K562 (cell line): Measurements from ENCODE around the gene BOD1L2. TPM values are rescaled to one million over a fixed set of nuclear protein-coding genes. Genes with fewer than 3 reads are reported as not detected.

Source experiments
- ATAC-seq: fragments of 200-7000 bp; cut with Tn5 transposase; 3 replicates; pipeline ENCODE4 v1.9.1; 2020; ENCODE audit warnings: moderate library complexity
- BruUV-seq: library from RNA; stranded (reverse); fragments of 400-500 nt; replicated peaks from 2 replicates; lab custom pipeline; 2021; lab: Mats Ljungman, UMichigan
- CTCF ChIA-PET: fragments of 300-600 bp; formaldehyde crosslinking; extraction: SDS; loops from one replicate; lab custom pipeline; 2021; ENCODE audit warnings: low intra/inter-chr PET ratio; lab: Yijun Ruan, JAX
- POLR2A ChIA-PET: fragments of 300-600, 350-650 bp; sonication (Branson Sonifier 250); formaldehyde crosslinking; extraction: SDS; loops from one replicate; lab custom pipeline; 2021; ENCODE audit warnings: antibody characterized with exemption, inconsistent platforms; lab: Yijun Ruan, JAX
- DNase-seq, 4 experiments: peaks; one replicate each; pipeline versions ENCODE4 v3.0.0 to v3.0.0-alpha.2; 2011 to 2018; ENCODE audit warnings: low spot score in 3 of 4, mixed read lengths in 3 of 4; ENCODE audit errors: extremely low read depth in 1 of 4
- FAIRE-seq: peaks from 2 replicates; lab custom pipeline; 2011; peaks lifted over from hg19 to GRCh38; lab: Jason Lieb, UNC
- H2AFZ ChIP-seq: 2 replicates; pipeline ENCODE4 v1.6.0; 2011; ENCODE audit warnings: low read depth, low read length, control low read depth, inconsistent platforms
- H3K27ac ChIP-seq: fragments of 200-600 bp; 3 replicates; pipeline ENCODE4 v1.8.0; 2011; ENCODE audit warnings: low read depth, mild to moderate bottlenecking, control low read depth, inconsistent platforms, low read length, moderate library complexity, mixed read lengths; ENCODE audit errors: extremely low read depth
- H3K27me3 ChIP-seq, 2 experiments: fragments of 300-600 bp in 1 of 2; 2 replicates in 1 of 2; 3 replicates in 1 of 2; pipeline versions ENCODE4 v1.6.0 to v1.8.0; 2011; ENCODE audit warnings: inconsistent platforms in 2 of 2, low read length in 2 of 2, mild to moderate bottlenecking in 1 of 2, mixed read lengths in 1 of 2, moderate library complexity in 1 of 2; ENCODE audit not compliant: control insufficient read depth in 2 of 2, insufficient read depth in 2 of 2
- H3K36me3 ChIP-seq: fragments of 300-600 bp; 3 replicates; pipeline ENCODE4 v1.8.0; 2011; ENCODE audit warnings: mild to moderate bottlenecking, low read length, inconsistent platforms; ENCODE audit not compliant: control insufficient read depth, insufficient read depth
- H3K4me1 ChIP-seq, 2 experiments: fragments of 200-600 bp in 1 of 2; replicated peaks in 1 of 2; 2 replicates in 1 of 2; 3 replicates in 1 of 2; pipeline versions ENCODE4 v1.5.1 to v1.8.0; 2011; ENCODE audit warnings: inconsistent platforms in 2 of 2, low read length in 2 of 2, mild to moderate bottlenecking in 1 of 2, mixed read lengths in 1 of 2, moderate library complexity in 1 of 2; ENCODE audit not compliant: control insufficient read depth in 2 of 2, insufficient read depth in 2 of 2
- H3K4me2 ChIP-seq: 2 replicates; pipeline ENCODE4 v1.6.1; 2011; ENCODE audit warnings: low read length, control low read depth, inconsistent platforms, mixed read lengths; ENCODE audit not compliant: insufficient read depth
- H3K4me3 ChIP-seq: fragments of 200-600 bp; sonication (generic), shearing (Covaris generic); 2 replicates; pipeline ENCODE4 v1.5.1; 2016; ENCODE audit warnings: control low read depth, inconsistent platforms
- H3K79me2 ChIP-seq: fragments of 200-600 bp; 3 replicates; pipeline ENCODE4 v1.8.0; 2011; ENCODE audit warnings: low read length, inconsistent platforms; ENCODE audit not compliant: control insufficient read depth, insufficient read depth
- H3K9ac ChIP-seq, 2 experiments: 2 replicates each; pipeline versions ENCODE4 v1.6.0 to v1.6.1; 2011; ENCODE audit warnings: low read depth in 2 of 2, low read length in 2 of 2, control low read depth in 1 of 2, inconsistent platforms in 1 of 2, mild to moderate bottlenecking in 1 of 2, mixed read lengths in 1 of 2; ENCODE audit not compliant: insufficient read depth in 1 of 2
- H3K9me1 ChIP-seq: one replicate; pipeline ENCODE4 v1.6.0; 2011; ENCODE audit warnings: inconsistent platforms, mild to moderate bottlenecking, low read length, moderate library complexity; ENCODE audit not compliant: control insufficient read depth, insufficient read depth
- H3K9me3 ChIP-seq: replicated peaks from 2 replicates; pipeline ENCODE4 v1.5.1; 2011; ENCODE audit warnings: low read depth, low read length, inconsistent platforms; ENCODE audit not compliant: control insufficient read depth, insufficient read depth
- H4K20me1 ChIP-seq: replicated peaks from 2 replicates; pipeline ENCODE4 v1.6.1; 2011; ENCODE audit warnings: low read length, inconsistent platforms, mixed read lengths; ENCODE audit not compliant: control insufficient read depth, insufficient read depth
- ARID2 ChIP-seq: fragments of 450-650 bp; IDR thresholded peaks from 2 replicates; pipeline ENCODE4 v1.6.1; 2017; ENCODE audit warnings: antibody characterized with exemption, mild to moderate bottlenecking
- CHD4 ChIP-seq: fragments of 200-600 bp; sonication (generic); IDR thresholded peaks from 3 replicates; pipeline ENCODE4 v1.6.1; 2012; ENCODE audit warnings: low read depth, mild to moderate bottlenecking, mixed read lengths, low read length, inconsistent platforms; ENCODE audit not compliant: insufficient read depth, insufficient replicate concordance, poor library complexity, severe bottlenecking
- CREBBP ChIP-seq: IDR thresholded peaks from one replicate; pipeline ENCODE4 v1.6.1; 2012; ENCODE audit warnings: low read depth, mild to moderate bottlenecking, control low read depth, inconsistent platforms, low read length
- CTBP1 ChIP-seq: fragments of 450-650 bp; IDR thresholded peaks from 2 replicates; pipeline ENCODE4 v1.6.1; 2016; ENCODE audit warnings: borderline replicate concordance
- MTA2 ChIP-seq: fragments of 450-650 bp; IDR thresholded peaks from 2 replicates; pipeline ENCODE4 v1.6.1; 2016; ENCODE audit warnings: low read depth
- MYBL2 ChIP-seq, 2 experiments: fragments of 450-650 bp in 1 of 2; sonication (generic) in 1 of 2; formaldehyde crosslinking in 1 of 2; IDR thresholded peaks; 2 replicates each; pipeline versions ENCODE4 v1.6.1 to v1.8.1; 2017 to 2022; ENCODE audit warnings: borderline replicate concordance in 1 of 2, inconsistent platforms in 1 of 2, low read depth in 1 of 2, mild to moderate bottlenecking in 1 of 2, missing genetic modification reagents in 1 of 2, moderate library complexity in 1 of 2
- NBN ChIP-seq: fragments of 450-650 bp; IDR thresholded peaks from 2 replicates; pipeline ENCODE4 v1.6.1; 2016; ENCODE audit warnings: low read depth, mild to moderate bottlenecking
- NR2C2 ChIP-seq, 2 experiments: fragments of 200-800 bp in 1 of 2; sonication (Bioruptor generic) in 1 of 2; sonication (generic) in 1 of 2; formaldehyde crosslinking in 1 of 2; IDR thresholded peaks; 2 replicates each; pipeline versions ENCODE4 v1.6.1 to v1.8.0; 2016 to 2022; ENCODE audit warnings: mild to moderate bottlenecking in 1 of 2, missing compliant biosample characterization in 1 of 2, missing genetic modification characterization in 1 of 2, missing genetic modification reagents in 1 of 2
- RBFOX2 ChIP-seq: fragments of 200-400 bp; formaldehyde crosslinking; IDR thresholded peaks from 2 replicates; pipeline ENCODE4 v1.6.1; 2017; ENCODE audit warnings: low read depth, mild to moderate bottlenecking, low read length, moderate library complexity
- SMAD2 ChIP-seq: fragments of 150-350 bp; IDR thresholded peaks from 2 replicates; pipeline ENCODE4 v1.6.1; 2014; ENCODE audit warnings: low read depth, mild to moderate bottlenecking, low read length
- SNIP1 ChIP-seq: fragments of 450-650 bp; IDR thresholded peaks from 2 replicates; pipeline ENCODE4 v1.7.1; 2017; ENCODE audit warnings: low read depth, mild to moderate bottlenecking
- SRSF1 ChIP-seq: fragments of 200-400 bp; formaldehyde crosslinking; IDR thresholded peaks from 2 replicates; pipeline ENCODE4 v1.6.1; 2017; ENCODE audit warnings: mild to moderate bottlenecking, low read depth, low read length, moderate library complexity
- TRIM28 ChIP-seq: fragments of 450-650 bp; IDR thresholded peaks from 2 replicates; pipeline ENCODE4 v1.6.1; 2017
- WHSC1 ChIP-seq: IDR thresholded peaks from one replicate; pipeline ENCODE4 v1.6.1; 2012; ENCODE audit warnings: low read length, control low read depth, inconsistent platforms
- ZNF174 ChIP-seq: fragments of 250-450 bp; sonication (Bioruptor Pico); IDR thresholded peaks from 2 replicates; pipeline ENCODE4 v1.4.0; 2020; ENCODE audit warnings: mild to moderate bottlenecking
- WGBS: fragments of 100-300 bp; shearing (Covaris generic); methylation state at CpG from one replicate; pipeline ENCODE4 v1.1.6; 2016; ENCODE audit warnings: low coverage, mixed read lengths; ENCODE audit not compliant: insufficient coverage; ENCODE audit errors: missing lambda C conversion rate; 5-methylcytosine and 5-hydroxymethylcytosine counted together
- in situ Hi-C: fragments of 300-500 bp; cut with MboI; formaldehyde crosslinking; loops from 4 replicates; pipeline ENCODE4 v1.15.0; 2018; ENCODE audit warnings: inconsistent platforms, mixed read lengths
- intact Hi-C: fragments of 100-400 bp; cut with micrococcal nuclease; formaldehyde crosslinking; loops from 2 replicates; pipeline ENCODE4 v1.14.2; 2022
- polyA plus RNA-seq, 8 experiments: library from polyadenylated mRNA; depleted of rRNA in 4 of 8; stranded (reverse) in 5 of 8; unstranded in 3 of 8; fragments of >200 nt; fragmentation: Nextera tagmentation in 2 of 8; fragmentation: Illumina TruSeq in 1 of 8; extraction: Ambion mirVana in 2 of 8; extraction: Trizol in 1 of 8; gene quantifications; 2 replicates each; pipeline versions ENCODE4 v1.2.1 to v1.2.3, GENCODE V29; 2011 to 2014; ENCODE audit warnings: inconsistent platforms in 1 of 8, missing spikeins in 1 of 8
- total RNA-seq, 7 experiments: library from RNA; depleted of rRNA in 6 of 7; stranded (reverse); fragments of >200 nt in 6 of 7; fragmentation: Illumina TruSeq in 2 of 7; extraction: Trizol in 2 of 7; gene quantifications; 2 replicates each; pipeline versions ENCODE4 v1.2.1 to v1.2.3, GENCODE V29; 2011 to 2021; ENCODE audit warnings: low replicate concordance in 1 of 7
- TF ChIP-seq, protein P1 (sequence below): IDR thresholded peaks from 2 replicates; pipeline ENCODE4 v1.6.1; 2012; ENCODE audit warnings: low read depth, low read length, improper control_type of control experiment, borderline replicate concordance

The BOD1L2 gene
- total and polyA plus RNA-seq, 9 of the 15 experiments (the other 6 are each of a cell fraction or from before 2014, with no cell fraction given) = 0.03 TPM; not detected in 8

DNA sequence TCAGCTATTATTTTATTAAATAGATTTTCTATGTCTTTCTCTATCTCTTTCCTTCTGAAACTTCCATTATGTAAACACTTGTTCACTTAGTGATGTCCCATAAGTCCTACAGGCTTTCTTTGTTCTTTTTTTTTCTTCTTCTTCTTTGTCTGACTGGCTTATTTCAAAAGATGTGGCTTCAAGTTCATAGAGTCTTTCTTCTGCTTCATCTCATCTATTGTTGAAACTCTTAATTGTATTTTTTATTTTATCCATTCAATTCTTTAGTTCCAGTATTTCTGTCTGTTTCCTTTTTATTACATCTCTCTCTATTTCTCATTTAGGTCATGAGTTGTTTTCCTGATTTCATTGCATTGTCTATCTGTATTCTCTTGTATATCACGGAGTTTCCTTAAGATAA, 38.5 kb downstream of the BOD1L2 start:
- WGBS = 0% methylated on average over 1 of the region's 1 CpG

DNA sequence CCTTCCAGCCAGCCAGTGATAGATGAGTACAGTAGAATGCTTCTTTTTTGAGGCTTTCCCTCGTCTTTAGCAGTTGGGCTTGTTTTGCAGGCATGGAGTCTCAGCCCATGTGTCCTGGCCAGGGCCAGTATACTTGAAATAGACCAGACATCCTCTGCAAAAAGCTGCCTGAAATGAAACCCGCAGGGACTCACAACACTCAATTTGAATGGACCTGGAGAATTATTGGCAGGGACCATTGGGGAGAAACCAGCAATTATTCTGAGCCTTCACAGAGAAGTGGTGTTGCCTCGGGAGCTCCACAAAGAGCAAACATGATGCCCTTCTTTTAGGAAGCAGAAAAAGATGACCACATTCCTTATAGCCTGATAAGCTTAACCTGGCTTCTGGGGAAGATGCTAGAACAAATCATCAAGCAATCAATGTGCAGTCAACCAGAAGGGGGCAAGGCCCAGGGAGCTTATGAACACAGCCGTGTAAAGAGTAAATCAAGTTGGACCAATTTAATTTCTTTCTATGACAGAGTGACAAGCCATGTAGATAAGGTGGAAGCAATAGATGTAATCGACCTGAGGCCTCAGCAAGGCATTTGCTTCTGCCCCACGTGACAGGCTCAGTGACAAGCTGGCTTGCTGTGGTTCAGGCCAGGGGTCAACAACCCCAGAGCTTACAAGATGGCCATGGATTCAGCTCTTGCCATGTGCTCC, 42.1 kb downstream of the BOD1L2 start:
- no peaks in the 10 kb centered on the region for H3K9me1 ChIP-seq
- POLR2A ChIA-PET = no interaction called here
- no peak for TF ChIP-seq MTA2
- TF ChIP-seq MYBL2 (IDR thresholded peaks at IDR 0.05; ENCODE audit: low read depth) = no peak
- TF ChIP-seq MYBL2 (CRISPR knock-in tag; IDR thresholded peaks at IDR 0.05; ENCODE audit: borderline replicate concordance) = no peak
- TF ChIP-seq CHD4 = no peak
- TF ChIP-seq ARID2 = no peak
- TF ChIP-seq WHSC1 = no peak
- TF ChIP-seq ZNF174 (CRISPR knock-in tag) = no peak
- TF ChIP-seq NBN = no peak
- no peak for TF ChIP-seq SNIP1
- TF ChIP-seq CREBBP = no peak
- TF ChIP-seq, protein P1, sequence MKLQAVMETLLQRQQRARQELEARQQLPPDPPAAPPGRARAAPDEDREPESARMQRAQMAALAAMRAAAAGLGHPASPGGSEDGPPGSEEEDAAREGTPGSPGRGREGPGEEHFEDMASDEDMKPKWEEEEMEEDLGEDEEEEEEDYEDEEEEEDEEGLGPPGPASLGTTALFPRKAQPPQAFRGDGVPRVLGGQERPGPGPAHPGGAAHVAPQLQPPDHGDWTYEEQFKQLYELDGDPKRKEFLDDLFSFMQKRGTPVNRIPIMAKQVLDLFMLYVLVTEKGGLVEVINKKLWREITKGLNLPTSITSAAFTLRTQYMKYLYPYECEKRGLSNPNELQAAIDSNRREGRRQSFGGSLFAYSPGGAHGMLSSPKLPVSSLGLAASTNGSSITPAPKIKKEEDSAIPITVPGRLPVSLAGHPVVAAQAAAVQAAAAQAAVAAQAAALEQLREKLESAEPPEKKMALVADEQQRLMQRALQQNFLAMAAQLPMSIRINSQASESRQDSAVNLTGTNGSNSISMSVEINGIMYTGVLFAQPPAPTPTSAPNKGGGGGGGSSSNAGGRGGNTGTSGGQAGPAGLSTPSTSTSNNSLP = no peak
- TF ChIP-seq NR2C2 (CRISPR knock-in tag; IDR thresholded peaks at IDR 0.05) = no peak
- TF ChIP-seq NR2C2 (tag; IDR thresholded peaks at IDR 0.05) = no peak
- no peak for TF ChIP-seq CTBP1
- no peak for TF ChIP-seq SRSF1
- no peak overlapping the region for H3K4me2 ChIP-seq
- no peaks in the 10 kb centered on the region for H3K4me1 ChIP-seq
- no peak overlapping the region for H3K27ac ChIP-seq
- in situ Hi-C loops = no loop called here
- H3K4me3 ChIP-seq = no peak overlapping the region
- 4% methylated on average over 5 of the region's 6 CpGs for WGBS
- no peak overlapping the region for H2AFZ ChIP-seq
- no peak for ATAC-seq
- no peaks in the 10 kb centered on the region for H4K20me1 ChIP-seq
- CTCF ChIA-PET = no interaction called here
- no peak overlapping the region for H3K9ac ChIP-seq
- H3K9me3 ChIP-seq = no peaks in the 10 kb centered on the region
- FAIRE-seq = no peak
- no peak for DNase-seq
- intact Hi-C loops = no loop called here
- no peaks in the 10 kb centered on the region for H3K79me2 ChIP-seq
- H3K27me3 ChIP-seq = no peaks in the 10 kb centered on the region
- BruUV-seq = no TSS peak
- H3K36me3 ChIP-seq = no peaks in the 10 kb centered on the region

More for the DNA sequence above, 38.5 kb downstream of the BOD1L2 start:
- POLR2A ChIA-PET = no interaction called here
- CTCF ChIA-PET = no interaction called here
- ATAC-seq (no peak), DNase-seq (no peak), FAIRE-seq (no peak)
- H3K9me3 ChIP-seq = no peaks in the 10 kb centered on the region
- H3K4me3 ChIP-seq = no peak overlapping the region
- H3K36me3 ChIP-seq = no peaks in the 10 kb centered on the region
- TF ChIP-seq SMAD2 = no peak
- TF ChIP-seq TRIM28 = peak; percentile 58; the same call in 1 of the 2 replicates
- TF ChIP-seq RBFOX2 = no peak
- H3K9ac ChIP-seq = no peak overlapping the region
- no peaks in the 10 kb centered on the region for H3K27me3 ChIP-seq
- no peak overlapping the region for H3K4me2 ChIP-seq
- no peak overlapping the region for H3K27ac ChIP-seq
- no TSS peak for BruUV-seq
- H4K20me1 ChIP-seq = no peaks in the 10 kb centered on the region
- in situ Hi-C loops = no loop called here
- no peaks in the 10 kb centered on the region for H3K4me1 ChIP-seq
- H3K9me1 ChIP-seq = no peaks in the 10 kb centered on the region
- H3K79me2 ChIP-seq = no peaks in the 10 kb centered on the region
- intact Hi-C loops = no loop called here
- H2AFZ ChIP-seq = no peak overlapping the region
